Measurements from ENCODE around the gene RNF213.

DNA sequence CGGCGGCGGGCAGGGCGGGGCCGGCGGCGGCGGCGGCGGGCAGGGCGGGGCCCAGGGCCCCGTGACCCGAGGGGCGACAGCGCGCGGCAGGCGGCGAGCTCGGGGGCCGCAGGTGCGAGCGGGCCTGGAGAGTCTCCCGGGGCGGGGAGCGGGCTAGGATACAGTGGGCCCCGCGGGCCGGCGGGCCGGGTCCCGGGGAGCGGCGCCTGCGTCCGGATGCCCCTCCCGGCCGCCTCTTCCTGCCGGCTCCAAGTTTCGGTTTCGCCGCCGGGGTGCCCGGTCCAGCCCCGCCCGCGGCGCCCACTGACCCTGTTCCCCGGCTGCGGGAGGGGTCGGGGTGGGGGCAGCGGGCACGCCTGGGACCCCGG is at the start of gene RNF213:
- TF ChIP-seq, protein P1, sequence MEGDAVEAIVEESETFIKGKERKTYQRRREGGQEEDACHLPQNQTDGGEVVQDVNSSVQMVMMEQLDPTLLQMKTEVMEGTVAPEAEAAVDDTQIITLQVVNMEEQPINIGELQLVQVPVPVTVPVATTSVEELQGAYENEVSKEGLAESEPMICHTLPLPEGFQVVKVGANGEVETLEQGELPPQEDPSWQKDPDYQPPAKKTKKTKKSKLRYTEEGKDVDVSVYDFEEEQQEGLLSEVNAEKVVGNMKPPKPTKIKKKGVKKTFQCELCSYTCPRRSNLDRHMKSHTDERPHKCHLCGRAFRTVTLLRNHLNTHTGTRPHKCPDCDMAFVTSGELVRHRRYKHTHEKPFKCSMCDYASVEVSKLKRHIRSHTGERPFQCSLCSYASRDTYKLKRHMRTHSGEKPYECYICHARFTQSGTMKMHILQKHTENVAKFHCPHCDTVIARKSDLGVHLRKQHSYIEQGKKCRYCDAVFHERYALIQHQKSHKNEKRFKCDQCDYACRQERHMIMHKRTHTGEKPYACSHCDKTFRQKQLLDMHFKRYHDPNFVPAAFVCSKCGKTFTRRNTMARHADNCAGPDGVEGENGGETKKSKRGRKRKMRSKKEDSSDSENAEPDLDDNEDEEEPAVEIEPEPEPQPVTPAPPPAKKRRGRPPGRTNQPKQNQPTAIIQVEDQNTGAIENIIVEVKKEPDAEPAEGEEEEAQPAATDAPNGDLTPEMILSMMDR (IDR thresholded peaks at IDR 0.05; ENCODE audit: low read length), result no peak
- TF ChIP-seq EZH2 (IDR thresholded peaks at IDR 0.05; ENCODE audit: borderline replicate concordance, low read length), result no peak
